GM23248 (cell line): ENCODE results near the gene PAPPA.

ENCODE experiments used
- EZH2 ChIP-seq: fragments of 200-600 bp; sonication (generic); IDR thresholded peaks from 2 replicates; pipeline ENCODE4 v1.6.1; 2018; ENCODE audit warnings: antibody characterized with exemption, mild to moderate bottlenecking; ENCODE audit not compliant: insufficient read depth, poor library complexity, severe bottlenecking
- EZH2phosphoT487 ChIP-seq: fragments of 200-600 bp; sonication (generic); IDR thresholded peaks from 2 replicates; pipeline ENCODE4 v1.6.1; 2018; ENCODE audit warnings: antibody characterized with exemption, moderate library complexity, mild to moderate bottlenecking, low read depth; ENCODE audit not compliant: insufficient read depth

DNA sequence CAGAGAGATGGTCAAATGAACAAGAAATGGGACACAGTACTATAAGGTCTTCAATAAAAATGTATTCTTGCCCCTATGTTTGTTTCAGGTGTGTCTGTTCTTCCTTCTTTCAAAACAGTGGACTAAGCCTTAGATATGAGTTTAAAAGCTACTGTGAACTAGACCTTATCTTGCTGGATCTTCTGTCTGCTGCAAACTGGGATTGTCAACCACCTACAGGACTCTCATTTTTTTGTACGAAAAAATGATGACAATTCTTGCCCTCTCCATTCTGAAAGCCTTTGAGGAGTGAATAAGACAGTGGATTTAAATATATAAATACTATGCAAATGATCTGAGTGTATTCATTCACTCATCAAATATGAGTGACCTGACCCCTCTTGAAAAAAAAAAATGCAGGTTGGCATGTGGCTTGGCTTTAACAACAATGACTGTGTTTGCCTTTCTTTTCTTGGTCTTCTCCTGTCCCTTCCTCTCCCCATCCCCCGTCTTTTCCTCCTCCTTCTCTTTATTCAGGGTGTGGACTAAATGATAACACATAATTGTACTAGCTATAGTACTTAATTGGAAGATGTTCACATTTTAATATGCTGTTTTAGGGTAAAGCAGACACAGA, 298.0 kb downstream of the PAPPA start:
- TF ChIP-seq EZH2 (no peak), EZH2phosphoT487 (no peak)
